SJCRH30 (cell line): ENCODE results near the gene TIMM44. TPM values are rescaled to one million over a fixed set of nuclear protein-coding genes. Genes with fewer than 3 reads are reported as not detected.

Experiments used
- DNase-seq, 2 experiments: peaks; one replicate each; pipeline ENCODE4 v3.0.0-alpha.2; 2015 to 2020
- H3K27ac ChIP-seq: fragments of 250-450 bp; sonication (Bioruptor Pico); 2 replicates; pipeline ENCODE4 v1.5.1; 2020; ENCODE audit warnings: mild to moderate bottlenecking, moderate library complexity
- H3K27me3 ChIP-seq: fragments of 250-450 bp; sonication (Bioruptor Pico); 2 replicates; pipeline ENCODE4 v1.5.1; 2020; ENCODE audit warnings: mild to moderate bottlenecking, moderate library complexity
- H3K36me3 ChIP-seq: fragments of 250-450 bp; sonication (Bioruptor Pico); 2 replicates; pipeline ENCODE4 v1.5.1; 2020; ENCODE audit warnings: mild to moderate bottlenecking, moderate library complexity
- H3K4me1 ChIP-seq: fragments of 250-450 bp; sonication (Bioruptor Pico); 2 replicates; pipeline ENCODE4 v1.5.1; 2020; ENCODE audit warnings: mild to moderate bottlenecking, moderate library complexity
- H3K4me3 ChIP-seq: fragments of 250-450 bp; sonication (Bioruptor Pico); 2 replicates; pipeline ENCODE4 v1.5.1; 2020; ENCODE audit warnings: mild to moderate bottlenecking, moderate library complexity
- H3K9me3 ChIP-seq: fragments of 250-450 bp; sonication (Bioruptor Pico); replicated peaks from 2 replicates; pipeline ENCODE4 v1.5.1; 2020; ENCODE audit warnings: mild to moderate bottlenecking, moderate library complexity
- total RNA-seq: library from RNA; depleted of rRNA; stranded (reverse); fragments of >200 nt; shearing (Covaris generic); gene quantifications from 2 replicates; pipeline ENCODE4 v1.2.3, GENCODE V29; 2014; rRNA removed

Gene TIMM44
- total RNA-seq: 49.5 and 55.2 TPM in 2 replicates

DNA sequence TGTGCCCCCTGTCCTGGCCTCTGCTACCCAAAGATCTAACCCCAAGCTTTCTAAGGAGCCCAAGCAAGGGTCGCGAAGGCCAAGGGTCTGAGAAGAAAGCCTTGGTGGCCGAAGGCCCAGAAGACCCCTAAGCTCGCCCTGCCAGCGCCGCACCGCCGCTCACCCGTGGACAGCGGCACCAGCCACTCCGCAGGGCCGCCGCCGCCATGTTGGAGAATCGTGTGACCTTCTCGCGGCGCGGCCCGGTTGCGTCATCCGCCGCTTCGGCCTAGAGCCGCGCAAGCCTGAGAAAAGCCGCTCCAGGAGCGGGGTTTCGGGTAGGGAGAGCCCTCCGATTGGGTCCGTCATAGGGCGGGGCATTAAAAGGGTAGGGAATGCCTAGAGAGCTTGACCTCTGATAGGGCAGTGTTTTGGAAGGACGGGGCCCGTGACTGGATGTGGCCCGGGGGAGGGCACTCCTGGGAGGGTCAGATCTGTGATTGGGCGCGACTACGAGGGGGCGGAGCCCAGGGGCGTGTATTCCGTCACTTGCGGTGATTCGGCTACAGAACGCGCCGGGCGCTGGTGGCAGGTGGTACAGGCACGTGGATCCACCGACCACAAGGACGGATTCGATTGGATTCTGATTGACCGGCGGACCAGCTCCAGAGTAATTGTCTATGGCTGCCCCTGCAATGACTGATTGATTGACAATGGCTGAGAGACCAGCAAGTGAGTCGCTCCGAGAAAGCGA lies at the start of gene TIMM44:
Gene TIMM44 (minus strand): TSS at position 223 of the 733 bp plus-strand sequence. CDS start 15 bp downstream, at position 208.
- no peaks in the 10 kb centered on the region for H3K4me1 ChIP-seq
- H3K36me3 ChIP-seq: peaks cover 6% of the 10 kb centered on the region; the same call in 1 of the 2 replicates
- peak within 1 kb of the TSS; percentile 82 for H3K4me3 ChIP-seq
- H3K27me3 ChIP-seq: no peaks in the 10 kb centered on the region
- DNase-seq: peak; percentile 99
- no peaks in the 10 kb centered on the region for H3K9me3 ChIP-seq
- peak within 1 kb of the TSS; percentile 82 for H3K27ac ChIP-seq

DNA sequence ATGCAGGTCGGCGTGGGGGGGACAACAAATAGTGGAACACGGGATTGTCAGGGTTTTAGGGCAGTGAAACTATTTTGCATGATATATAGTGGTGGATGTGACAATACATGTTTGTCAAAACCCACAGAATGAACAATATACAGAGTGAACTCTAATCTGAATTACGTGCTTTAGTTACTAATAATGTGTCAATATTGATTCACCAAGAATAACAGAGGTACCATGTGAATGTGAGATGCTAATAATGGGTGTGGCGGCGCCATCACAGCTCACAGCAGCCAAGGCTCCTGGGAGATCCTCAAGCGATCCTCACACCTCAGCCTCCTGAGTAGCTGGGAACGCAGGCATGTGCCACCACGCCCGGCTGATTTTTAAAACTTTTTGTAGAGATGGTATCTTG lies 49.1 kb upstream of the TIMM44 start:
- H3K4me1 ChIP-seq: peaks cover 5% of the 10 kb centered on the region; the same call in 1 of the 2 replicates

GRCh38 chr19:7989071-7989575 lies 45.7 kb upstream of the TIMM44 start:
- H3K27ac ChIP-seq: no peak overlapping the region
- H3K27me3 ChIP-seq: no peaks in the 10 kb centered on the region
- no peaks in the 10 kb centered on the region for H3K9me3 ChIP-seq
- no peak overlapping the region for H3K4me3 ChIP-seq
- peaks cover 5% of the 10 kb centered on the region; the same call in 1 of the 2 replicates for H3K4me1 ChIP-seq
- no peak for DNase-seq
- H3K36me3 ChIP-seq: peaks cover 55% of the 10 kb centered on the region

More for the DNA sequence above, 49.1 kb upstream of the TIMM44 start:
- peaks cover 45% of the 10 kb centered on the region for H3K36me3 ChIP-seq
- H3K9me3 ChIP-seq: no peaks in the 10 kb centered on the region
- DNase-seq: no peak
- no peaks in the 10 kb centered on the region for H3K27me3 ChIP-seq
- H3K4me3 ChIP-seq: no peak overlapping the region
- H3K27ac ChIP-seq: no peak overlapping the region

DNA sequence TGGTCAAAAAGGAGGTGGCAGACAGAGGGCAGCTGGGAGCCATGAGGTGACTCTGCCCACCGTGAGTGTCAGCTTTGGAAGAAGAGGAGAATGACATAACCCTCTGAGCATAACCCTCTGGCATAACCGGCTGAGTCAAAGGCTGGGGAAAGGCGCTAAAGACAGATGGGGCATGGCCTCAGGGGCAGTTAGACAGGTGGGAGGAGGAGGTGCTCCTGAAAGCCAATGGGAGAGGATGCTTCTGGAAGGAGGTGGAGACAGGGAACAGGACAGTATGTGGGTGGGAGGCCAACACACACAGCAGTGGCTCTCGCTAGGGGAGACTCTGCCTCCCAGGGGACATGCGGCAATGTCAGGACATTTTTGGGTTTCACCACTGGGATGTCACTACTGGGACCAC lies 44.8 kb upstream of the TIMM44 start:
- H3K4me3 ChIP-seq: no peak overlapping the region
- no peaks in the 10 kb centered on the region for H3K9me3 ChIP-seq
- no peaks in the 10 kb centered on the region for H3K27me3 ChIP-seq
- peak; percentile 13 to 26 for DNase-seq
- H3K4me1 ChIP-seq: peaks cover 5% of the 10 kb centered on the region; the same call in 1 of the 2 replicates
- H3K27ac ChIP-seq: no peak overlapping the region
- H3K36me3 ChIP-seq: peaks cover 55% of the 10 kb centered on the region

DNA sequence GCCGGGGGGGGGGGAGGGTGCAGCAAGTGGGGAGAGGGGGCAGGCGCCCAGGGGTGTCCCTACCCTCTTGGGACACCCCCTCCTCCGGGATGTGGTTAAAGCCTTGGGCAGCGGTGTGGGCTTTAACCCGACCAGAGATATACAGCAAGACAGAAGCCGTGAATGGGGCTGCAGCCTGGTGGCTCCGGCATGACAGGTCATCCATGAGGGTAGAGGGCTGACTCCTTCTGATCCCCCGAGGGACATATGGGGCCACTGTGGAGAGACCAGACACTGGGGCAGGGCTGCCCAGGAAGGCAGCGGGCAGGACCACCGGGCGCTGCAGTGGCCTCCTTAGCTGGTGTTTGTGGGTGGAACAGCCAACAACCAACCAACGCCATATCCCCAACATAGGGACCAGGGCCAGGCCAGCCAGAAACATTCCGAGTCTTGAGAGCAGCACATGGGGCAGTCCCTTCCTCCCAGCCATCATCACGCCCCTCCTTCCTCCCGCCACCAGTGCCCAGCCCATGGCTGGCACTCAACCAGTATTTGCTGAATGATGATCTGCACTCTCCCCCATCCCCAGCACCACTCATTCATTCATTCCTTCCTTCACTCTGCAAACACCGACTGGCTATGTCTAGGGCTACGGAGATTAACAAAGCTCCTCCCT lies 43.8 kb upstream of the TIMM44 start:
- peaks cover 5% of the 10 kb centered on the region; the same call in 1 of the 2 replicates for H3K4me1 ChIP-seq
- no peak overlapping the region for H3K4me3 ChIP-seq
- H3K27ac ChIP-seq: no peak overlapping the region
- H3K36me3 ChIP-seq: peaks cover 50% of the 10 kb centered on the region
- DNase-seq: no peak
- no peaks in the 10 kb centered on the region for H3K9me3 ChIP-seq
- no peaks in the 10 kb centered on the region for H3K27me3 ChIP-seq

DNA sequence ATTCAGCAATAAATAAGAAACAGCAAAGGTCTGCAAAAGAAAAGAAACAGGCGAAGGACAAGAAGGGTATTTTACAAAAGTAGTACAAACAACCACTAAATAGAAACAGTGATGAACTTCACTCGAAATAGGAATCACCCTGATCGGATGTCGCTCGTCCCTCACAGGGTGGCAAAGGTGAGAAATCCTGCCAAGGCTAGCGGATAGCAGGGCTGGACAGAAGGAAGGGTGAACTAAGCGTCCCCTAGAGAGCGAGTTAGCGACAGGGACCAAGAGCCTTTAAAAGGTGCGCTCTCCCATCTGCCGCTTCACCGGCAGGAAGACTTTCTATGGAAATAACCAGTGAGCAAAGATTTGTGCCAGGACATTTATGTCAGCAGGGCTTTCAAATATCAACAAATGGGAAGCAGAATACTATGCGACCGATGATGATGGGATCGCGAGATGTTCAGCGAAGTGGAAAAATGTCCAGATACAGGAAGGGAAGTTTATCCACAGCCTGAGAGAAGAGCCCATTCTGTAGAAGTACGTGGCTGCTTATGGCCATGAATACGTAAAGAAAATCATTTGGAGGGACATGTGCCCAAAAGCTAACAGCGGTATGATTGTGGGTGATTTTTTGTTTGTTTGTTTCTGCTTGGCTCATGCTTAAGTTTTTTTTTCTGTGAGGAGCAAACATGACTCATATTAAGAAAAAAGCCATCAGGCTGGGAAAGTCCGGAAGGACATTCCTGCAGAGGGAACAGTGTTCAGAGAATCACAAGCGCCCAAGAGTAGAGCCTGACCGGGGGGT lies 43.1 kb upstream of the TIMM44 start:
- no peak overlapping the region for H3K27ac ChIP-seq
- no peak for DNase-seq

GRCh38 chr19:7985481-7985911 lies 42.0 kb upstream of the TIMM44 start:
- no peak for DNase-seq
- no peak overlapping the region for H3K27ac ChIP-seq
- H3K4me3 ChIP-seq: no peak overlapping the region
- H3K9me3 ChIP-seq: no peaks in the 10 kb centered on the region
- H3K36me3 ChIP-seq: peaks cover 41% of the 10 kb centered on the region
- H3K27me3 ChIP-seq: no peaks in the 10 kb centered on the region
- H3K4me1 ChIP-seq: peaks cover 5% of the 10 kb centered on the region; the same call in 1 of the 2 replicates

More for the DNA sequence above, 43.1 kb upstream of the TIMM44 start:
- H3K36me3 ChIP-seq: peaks cover 46% of the 10 kb centered on the region
- no peak overlapping the region for H3K4me3 ChIP-seq
- no peaks in the 10 kb centered on the region for H3K27me3 ChIP-seq
- H3K4me1 ChIP-seq: peaks cover 5% of the 10 kb centered on the region; the same call in 1 of the 2 replicates
- no peaks in the 10 kb centered on the region for H3K9me3 ChIP-seq

DNA sequence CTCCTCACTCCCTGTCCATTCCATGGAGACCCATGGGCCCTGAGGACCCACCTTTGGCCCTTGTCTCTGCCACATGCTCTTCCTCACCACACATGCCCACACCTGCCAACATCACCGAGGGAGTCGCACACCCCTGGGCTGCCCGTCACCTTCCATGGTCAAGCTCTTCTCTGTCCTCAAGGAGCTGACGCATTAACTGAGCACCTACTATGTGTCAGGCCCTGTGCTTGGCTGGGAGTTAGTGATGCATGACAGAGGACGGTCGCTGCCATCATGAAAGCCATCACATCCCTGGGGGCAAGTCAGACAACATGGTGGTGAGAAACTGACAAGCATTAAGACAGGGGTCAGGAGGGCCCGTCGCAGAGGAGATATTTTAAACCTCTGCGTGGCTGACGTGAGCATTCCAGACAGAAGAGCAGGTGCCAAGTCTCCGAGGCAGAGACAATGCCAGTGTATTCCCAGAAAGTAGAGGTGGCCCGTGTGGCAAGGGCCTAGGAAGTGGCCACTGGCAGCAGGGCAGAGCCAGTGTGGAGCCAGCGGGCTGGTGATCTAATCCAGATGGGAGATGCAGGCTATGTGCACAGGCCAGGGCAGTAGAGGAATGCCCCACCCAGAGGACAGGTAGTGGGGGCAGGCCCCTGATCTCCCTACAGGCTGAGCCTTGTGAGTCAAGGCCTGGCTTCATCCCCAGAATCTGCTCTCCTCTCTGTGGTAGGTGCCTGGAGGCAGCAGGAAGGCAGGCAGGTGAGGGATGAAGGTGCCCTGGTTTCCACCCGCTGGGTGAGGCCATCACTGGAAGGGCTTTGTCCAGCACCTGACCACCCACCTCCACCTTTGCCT lies 40.8 kb upstream of the TIMM44 start:
- H3K4me1 ChIP-seq: no peaks in the 10 kb centered on the region; the same call in 1 of the 2 replicates
- no peaks in the 10 kb centered on the region for H3K9me3 ChIP-seq
- no peak for DNase-seq
- H3K36me3 ChIP-seq: peaks cover 36% of the 10 kb centered on the region
- no peak overlapping the region for H3K4me3 ChIP-seq
- H3K27me3 ChIP-seq: no peaks in the 10 kb centered on the region
- H3K27ac ChIP-seq: no peak overlapping the region

GRCh38 chr19:7983286-7983950 lies 40.0 kb upstream of the TIMM44 start:
- Histone ChIP-seq H3K4me3 (no peak overlapping the region), H3K36me3 (peaks cover 37% of the 10 kb centered on the region)
- no peak for DNase-seq

DNA sequence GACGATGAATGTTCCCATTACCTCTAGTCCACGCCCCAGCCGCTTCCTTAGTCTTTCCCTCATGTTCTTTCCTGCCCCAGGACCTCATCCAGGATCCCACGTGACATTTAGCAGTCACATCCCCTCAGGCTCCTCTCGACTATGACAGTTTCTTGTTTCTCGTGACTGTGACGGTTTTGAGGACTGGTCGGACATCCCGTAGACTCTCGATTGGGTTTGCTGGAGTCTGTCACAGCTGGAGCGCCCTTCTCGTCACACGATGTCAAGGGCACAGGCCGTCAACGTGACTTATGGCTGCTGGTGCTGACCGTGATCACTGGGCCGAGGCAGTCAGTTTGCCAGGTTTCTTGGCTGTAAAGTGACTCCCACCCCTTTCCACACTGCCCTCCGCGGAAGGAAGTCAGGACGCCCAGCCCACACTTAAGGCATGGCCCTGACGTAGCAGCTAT lies 39.2 kb upstream of the TIMM44 start:
- Histone ChIP-seq H3K4me3 (no peak overlapping the region), H3K4me1 (no peaks in the 10 kb centered on the region), H3K27me3 (no peaks in the 10 kb centered on the region), H3K9me3 (no peaks in the 10 kb centered on the region), H3K36me3 (peaks cover 35% of the 10 kb centered on the region), H3K27ac (no peak overlapping the region)
- DNase-seq: no peak

More at GRCh38 chr19:7983286-7983950, 40.0 kb upstream of the TIMM44 start:
- Histone ChIP-seq H3K9me3 (no peaks in the 10 kb centered on the region), H3K27me3 (no peaks in the 10 kb centered on the region), H3K4me1 (no peaks in the 10 kb centered on the region), H3K27ac (no peak overlapping the region)

DNA sequence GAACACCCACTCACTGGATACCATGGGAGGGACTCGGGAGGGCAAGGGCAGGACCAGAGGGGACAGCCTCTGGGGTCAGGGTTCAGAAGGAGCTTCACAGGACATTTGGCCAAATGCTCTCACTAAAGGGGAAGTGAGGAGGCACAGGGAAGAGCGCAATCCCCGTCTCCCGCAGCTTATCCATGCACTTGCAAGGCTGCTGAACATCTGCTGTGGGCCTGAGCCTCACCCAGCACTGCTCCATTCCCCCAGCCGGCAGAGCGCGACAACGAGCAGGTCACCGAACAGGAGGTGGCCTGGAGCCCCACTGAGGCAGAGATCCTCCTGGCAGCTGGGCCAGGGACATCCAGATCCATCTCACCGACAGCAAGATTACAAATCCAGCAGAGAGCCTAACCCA lies 38.6 kb upstream of the TIMM44 start:
- Histone ChIP-seq H3K4me1 (no peaks in the 10 kb centered on the region), H3K27me3 (no peaks in the 10 kb centered on the region), H3K9me3 (no peaks in the 10 kb centered on the region), H3K4me3 (no peak overlapping the region), H3K36me3 (peaks cover 29% of the 10 kb centered on the region), H3K27ac (no peak overlapping the region)
- no peak for DNase-seq

DNA sequence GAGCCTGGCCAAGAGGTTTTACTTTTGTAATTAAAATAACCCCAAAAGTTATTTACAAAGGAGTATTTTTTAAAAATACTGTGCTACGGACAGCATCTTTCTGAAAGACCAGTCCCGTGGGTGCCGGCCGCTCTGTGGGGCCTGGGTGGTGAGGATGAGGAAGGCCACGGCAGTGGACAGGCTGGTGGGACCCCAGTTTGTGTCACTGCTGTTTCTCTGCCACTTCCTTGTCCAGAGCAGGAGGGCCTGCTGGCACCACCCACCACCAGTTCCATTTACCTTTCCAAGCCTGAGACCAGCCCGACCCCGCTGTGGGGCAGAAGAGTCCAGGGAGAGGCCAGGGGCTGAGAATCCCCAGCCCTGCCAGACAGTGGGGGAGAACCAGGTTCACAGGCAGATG lies 38.2 kb upstream of the TIMM44 start:
- Histone ChIP-seq H3K36me3 (peaks cover 29% of the 10 kb centered on the region), H3K4me3 (no peak overlapping the region), H3K27me3 (no peaks in the 10 kb centered on the region)

DNA sequence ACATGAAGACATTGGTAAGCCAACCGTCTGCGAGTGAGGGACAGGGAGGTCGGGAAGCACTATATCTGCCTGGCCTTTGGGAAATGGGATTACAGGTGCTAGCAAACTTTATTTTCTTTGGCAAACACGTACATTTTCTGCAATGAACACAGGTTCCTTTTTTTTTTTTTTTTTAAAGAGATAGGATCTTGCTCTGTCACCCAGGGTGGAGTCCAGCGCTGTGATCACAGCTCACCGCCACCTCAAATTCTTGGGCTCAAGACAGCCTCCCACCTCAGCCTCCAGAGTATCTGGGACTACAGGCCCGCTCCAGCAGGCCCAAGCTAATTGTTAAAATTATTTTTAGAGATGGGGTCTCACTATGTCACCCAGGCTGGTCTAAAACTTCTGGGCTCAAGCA lies 37.7 kb upstream of the TIMM44 start:
- Histone ChIP-seq H3K36me3 (peaks cover 29% of the 10 kb centered on the region), H3K27me3 (no peaks in the 10 kb centered on the region), H3K9me3 (no peaks in the 10 kb centered on the region)

More for the DNA sequence above, 38.2 kb upstream of the TIMM44 start:
- Histone ChIP-seq H3K4me1 (no peaks in the 10 kb centered on the region), H3K9me3 (no peaks in the 10 kb centered on the region), H3K27ac (no peak overlapping the region)
- no peak for DNase-seq

More for the DNA sequence above, 37.7 kb upstream of the TIMM44 start:
- Histone ChIP-seq H3K27ac (no peak overlapping the region), H3K4me1 (no peaks in the 10 kb centered on the region), H3K4me3 (no peak overlapping the region)
- DNase-seq: no peak
